IMR-90 (cell line): ENCODE data around the gene SYNM. TPM values are rescaled to one million over a fixed set of nuclear protein-coding genes. Genes with fewer than 3 reads are reported as not detected.
A peak's percentile ranks its signal among the peaks of the same experiment; 100 is the strongest.

ENCODE experiments used
- ATAC-seq: fragments of 200-7000 bp; cut with Tn5 transposase; 2 replicates; pipeline ENCODE4 v1.9.1; 2020; ENCODE audit warnings: low read depth, mild to moderate bottlenecking, moderate library complexity
- BruUV-seq: library from RNA; stranded (reverse); fragments of 400-500 nt; replicated peaks from 2 replicates; lab custom pipeline; 2021; lab: Mats Ljungman, UMichigan
- CTCF ChIA-PET: fragments of 300-600 bp; formaldehyde crosslinking; extraction: SDS; loops from one replicate; lab custom pipeline; 2021; ENCODE audit warnings: antibody characterized with exemption; lab: Yijun Ruan, JAX
- POLR2A ChIA-PET: fragments of 300-600 bp; sonication (Branson Sonifier 250); formaldehyde crosslinking; loops from one replicate; lab custom pipeline; 2022; ENCODE audit warnings: antibody characterized with exemption; ENCODE audit not compliant: unreplicated experiment; lab: Charles Lee
- DNase-seq: peaks from one replicate; pipeline ENCODE4 v3.0.0; 2013
- H2AFZ ChIP-seq: replicated peaks from 2 replicates; pipeline ENCODE3; 2013; ENCODE audit warnings: low read length, mild to moderate bottlenecking; ENCODE audit not compliant: poor library complexity
- H2AK5ac ChIP-seq: 2 replicates; pipeline ENCODE4 v1.6.1; 2013; ENCODE audit warnings: low read depth, low read length, inconsistent platforms
- H2AK9ac ChIP-seq: replicated peaks from 2 replicates; pipeline ENCODE3; 2013; ENCODE audit warnings: mild to moderate bottlenecking, low read depth, low read length, moderate library complexity; ENCODE audit not compliant: poor library complexity
- H2BK120ac ChIP-seq: 2 replicates; pipeline ENCODE4 v1.6.1; 2013; ENCODE audit warnings: low read depth, low read length, inconsistent platforms
- H2BK15ac ChIP-seq: 3 replicates; pipeline ENCODE4 v1.6.1; 2013; ENCODE audit warnings: low read depth, low read length, inconsistent platforms
- H2BK20ac ChIP-seq: 2 replicates; pipeline ENCODE4 v1.6.1; 2013; ENCODE audit warnings: low read depth, mild to moderate bottlenecking, inconsistent platforms, low read length, moderate library complexity
- H2BK5ac ChIP-seq: 2 replicates; pipeline ENCODE4 v1.6.1; 2013; ENCODE audit warnings: mild to moderate bottlenecking, low read depth, low read length, inconsistent platforms; ENCODE audit not compliant: poor library complexity, severe bottlenecking
- H3K14ac ChIP-seq: replicated peaks from 2 replicates; pipeline ENCODE4 v1.6.1; 2013; ENCODE audit warnings: low read depth, low read length, inconsistent platforms
- H3K18ac ChIP-seq: 2 replicates; pipeline ENCODE4 v1.6.1; 2013; ENCODE audit warnings: low read depth, low read length, control low read depth
- H3K23ac ChIP-seq: 2 replicates; pipeline ENCODE4 v1.6.1; 2013; ENCODE audit warnings: low read depth, low read length, inconsistent platforms
- H3K27ac ChIP-seq: 2 replicates; pipeline ENCODE4 v1.5.1; 2013; ENCODE audit warnings: mild to moderate bottlenecking, control low read depth, low read length; ENCODE audit not compliant: insufficient read depth
- H3K27me3 ChIP-seq: 2 replicates; pipeline ENCODE4 v1.6.1; 2013; ENCODE audit warnings: low read length; ENCODE audit not compliant: control insufficient read depth, insufficient read depth
- H3K36me3 ChIP-seq: 2 replicates; pipeline ENCODE4 v1.6.1; 2013; ENCODE audit warnings: low read length, mixed read lengths; ENCODE audit not compliant: control insufficient read depth, insufficient read depth
- H3K4ac ChIP-seq: 2 replicates; pipeline ENCODE4 v1.6.1; 2013; ENCODE audit warnings: low read depth, low read length, inconsistent platforms
- H3K4me1 ChIP-seq: 2 replicates; pipeline ENCODE4 v1.6.1; 2013; ENCODE audit warnings: low read length, mixed read lengths; ENCODE audit not compliant: control insufficient read depth, insufficient read depth
- H3K4me2 ChIP-seq: 2 replicates; pipeline ENCODE4 v1.6.1; 2013; ENCODE audit warnings: low read depth, mild to moderate bottlenecking, control low read depth, low read length, moderate library complexity
- H3K4me3 ChIP-seq: 2 replicates; pipeline ENCODE4 v1.5.1; 2013; ENCODE audit warnings: low read depth, mild to moderate bottlenecking, control low read depth, low read length, moderate library complexity; ENCODE audit not compliant: insufficient read depth
- H3K56ac ChIP-seq: 2 replicates; pipeline ENCODE4 v1.6.1; 2013; ENCODE audit warnings: low read length, inconsistent platforms; ENCODE audit not compliant: insufficient read depth; ENCODE audit errors: extremely low read depth
- H3K79me1 ChIP-seq, 2 experiments: 2 replicates each; pipeline ENCODE4 v1.6.1; 2013; ENCODE audit warnings: low read length in 2 of 2, inconsistent platforms in 1 of 2, low read depth in 1 of 2
- H3K9ac ChIP-seq: 2 replicates; pipeline ENCODE4 v1.6.1; 2013; ENCODE audit warnings: low read depth, low read length, control low read depth
- H3K9me1 ChIP-seq: 2 replicates; pipeline ENCODE4 v1.6.1; 2013; ENCODE audit warnings: low read length, inconsistent platforms; ENCODE audit not compliant: insufficient read depth
- H3K9me3 ChIP-seq: 2 replicates; pipeline ENCODE4 v1.6.1; 2013; ENCODE audit warnings: low read length; ENCODE audit not compliant: control insufficient read depth, insufficient read depth
- H4K20me1 ChIP-seq: 2 replicates; pipeline ENCODE4 v1.6.1; 2013; ENCODE audit warnings: low read length, inconsistent platforms; ENCODE audit not compliant: insufficient read depth
- H4K5ac ChIP-seq: 2 replicates; pipeline ENCODE4 v1.6.1; 2013; ENCODE audit warnings: mild to moderate bottlenecking, low read depth, low read length, control low read depth
- H4K8ac ChIP-seq, 2 experiments: 2 replicates each; pipeline ENCODE4 v1.6.1; 2013; ENCODE audit warnings: low read depth in 2 of 2, low read length in 2 of 2, control low read depth in 1 of 2, inconsistent platforms in 1 of 2
- H4K91ac ChIP-seq: 2 replicates; pipeline ENCODE4 v1.6.1; 2013; ENCODE audit warnings: low read depth, low read length, inconsistent platforms; ENCODE audit not compliant: insufficient read depth
- BHLHE40 ChIP-seq: fragments of 150-350 bp; IDR thresholded peaks from 2 replicates; pipeline ENCODE4 v1.6.1; 2016; ENCODE audit warnings: mild to moderate bottlenecking, low read depth, low read length
- CHD1 ChIP-seq: IDR thresholded peaks from 2 replicates; pipeline ENCODE4 v1.6.1; 2012; ENCODE audit warnings: low read depth, low read length, improper control_type of control experiment
- ELK1 ChIP-seq: fragments of 150-350 bp; IDR thresholded peaks from 2 replicates; pipeline ENCODE4 v1.6.1; 2016; ENCODE audit warnings: low read depth, mild to moderate bottlenecking, low read length, moderate library complexity, borderline replicate concordance
- FOS ChIP-seq: fragments of 150-350 bp; IDR thresholded peaks from 2 replicates; pipeline ENCODE4 v1.6.1; 2016; ENCODE audit warnings: low read depth, low read length
- MAZ ChIP-seq: IDR thresholded peaks from 2 replicates; pipeline ENCODE4 v1.6.1; 2012; ENCODE audit warnings: low read depth, mild to moderate bottlenecking, low read length, improper control_type of control experiment, moderate library complexity, borderline replicate concordance
- MXI1 ChIP-seq: IDR thresholded peaks from 2 replicates; pipeline ENCODE4 v1.6.1; 2012; ENCODE audit warnings: low read depth, mild to moderate bottlenecking, low read length, moderate library complexity, borderline replicate concordance
- NFE2L2 ChIP-seq: fragments of 150-350 bp; IDR thresholded peaks from 2 replicates; pipeline ENCODE4 v1.6.1; 2016; ENCODE audit warnings: low read depth, mild to moderate bottlenecking, low read length
- POLR2A ChIP-seq: IDR thresholded peaks from 2 replicates; pipeline ENCODE4 v1.6.1; 2012; ENCODE audit warnings: mild to moderate bottlenecking, low read depth, low read length
- RAD21 ChIP-seq: IDR thresholded peaks from 2 replicates; pipeline ENCODE4 v1.6.1; 2012; ENCODE audit warnings: low read length, improper control_type of control experiment
- RFX5 ChIP-seq: IDR thresholded peaks from 2 replicates; pipeline ENCODE4 v1.8.0; 2012; ENCODE audit warnings: low read depth, mild to moderate bottlenecking, low read length, moderate library complexity
- WGBS, 2 experiments: methylation state at CpG; one replicate each; pipeline versions ENCODE4 v1.1.5 to v1.1.7; 2013; ENCODE audit warnings: missing lambda C conversion rate in 2 of 2; ENCODE audit not compliant: insufficient read length in 1 of 2; ENCODE audit errors: extremely low coverage in 2 of 2; 5-methylcytosine and 5-hydroxymethylcytosine counted together
- dilution Hi-C: fragments of 300-500 bp; cut with HindIII; formaldehyde crosslinking; loops from one replicate; pipeline ENCODE4 v1.14.3; 2018; ENCODE audit warnings: low sequenced_read_pairs; ENCODE audit not compliant: unreplicated experiment
- in situ Hi-C: fragments of 300-500 bp; cut with MboI; formaldehyde crosslinking; loops from 3 replicates; pipeline ENCODE4 v1.14.3; 2019; ENCODE audit warnings: low sequenced_read_pairs, inconsistent platforms, mixed read lengths
- intact Hi-C: fragments of 100-400 bp; cut with micrococcal nuclease; formaldehyde crosslinking; loops from 2 replicates; pipeline ENCODE4 v1.10.0; 2022
- polyA plus RNA-seq, 3 experiments: library from polyadenylated mRNA; depleted of rRNA; stranded (reverse); fragments of >200 nt; gene quantifications; 2 replicates each; pipeline ENCODE4 v1.2.3, GENCODE V29; 2012; ENCODE audit warnings: low replicate concordance in 1 of 3
- total RNA-seq: library from RNA; depleted of rRNA; stranded (reverse); fragments of >200 nt; gene quantifications from 2 replicates; pipeline ENCODE4 v1.2.3, GENCODE V29; 2012
- TF ChIP-seq, protein P1 (sequence below): fragments of 150-350 bp; IDR thresholded peaks from 2 replicates; pipeline ENCODE4 v1.6.1; 2017; ENCODE audit warnings: mild to moderate bottlenecking, antibody characterized with exemption, low read length, low read depth

Gene SYNM
- total and polyA plus RNA-seq, 2 of the 4 experiments (the other 2 are of a cell fraction) = 2.1 to 3.4 TPM

- TF ChIP-seq ELK1 (no peak), RAD21 (no peak), BHLHE40 (no peak), POLR2A (no peak), NFE2L2 (no peak)
Measured at GRCh38 chr15:99108993-99109392, 4.1 kb downstream of the SYNM start (continued).

DNA sequence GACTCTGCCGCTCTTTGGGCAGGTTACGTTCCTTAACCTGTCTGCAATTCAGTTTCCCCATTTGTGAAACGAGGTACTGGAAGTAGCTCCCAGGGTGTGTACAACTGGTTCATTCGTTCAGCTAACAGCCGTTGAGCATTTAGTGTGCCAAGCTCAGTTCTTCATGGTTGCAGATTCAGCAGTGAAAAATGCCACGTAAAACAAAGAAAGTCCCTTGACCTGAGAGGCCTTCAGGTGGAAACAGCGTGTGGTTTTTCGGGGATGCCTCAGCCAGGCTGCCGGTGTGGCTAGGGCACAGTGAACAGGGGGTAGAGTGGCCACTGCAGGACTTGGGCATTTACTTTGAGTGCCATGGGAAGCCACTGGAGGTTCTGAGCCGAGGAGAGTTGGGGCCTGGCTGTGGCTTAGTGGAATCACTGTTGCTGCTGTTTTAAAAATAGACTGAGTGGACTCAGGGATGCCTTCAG is 4.7 kb downstream of the SYNM start:
- ChIA-PET CTCF (no interaction called here), POLR2A (no interaction called here)
- Histone ChIP-seq H3K9ac (no peak overlapping the region), H3K4ac (no peak overlapping the region), H3K27ac (no peak overlapping the region), H3K4me1 (peaks cover 2% of the 10 kb centered on the region; the same call in 1 of the 2 replicates), H2AFZ (no peak overlapping the region), H2AK5ac (no peak overlapping the region), H3K23ac (0 out of 2 replicates have a peak overlapping the region, but pooled peaks have one; percentile 51), H4K8ac (no peak overlapping the region), H3K4me2 (no peak overlapping the region), H3K27me3 (no peaks in the 10 kb centered on the region), H2BK15ac (no peak overlapping the region), H4K5ac (no peak overlapping the region), H2BK5ac (no peak overlapping the region), H2BK20ac (no peak overlapping the region), H2BK120ac (no peak overlapping the region), H3K56ac (no peak overlapping the region), H3K9me1 (0 out of 2 replicates have a peak, but pooled peaks cover 4% of the 10 kb centered on the region), H3K18ac (no peak overlapping the region), H3K79me1 (peaks cover 7 to 40% of the 10 kb centered on the region in 2 experiments), H2AK9ac (no peak overlapping the region), H4K20me1 (peaks cover 4% of the 10 kb centered on the region; the same call in 1 of the 2 replicates), H3K36me3 (peaks cover 2% of the 10 kb centered on the region; the same call in 1 of the 2 replicates), H3K9me3 (no peaks in the 10 kb centered on the region), H4K91ac (no peak overlapping the region), H3K14ac (no peak overlapping the region), H3K4me3 (no peak overlapping the region)
- in situ Hi-C loops (loop anchor here (25.0 kb wide), 1 partner anchor 628 kb away; the partner anchor contains the start of gene LYSMD4), intact Hi-C loops (no loop called here), dilution Hi-C loops (loop anchor here (25.0 kb wide), 1 partner anchor 103 kb away; no protein-coding TSS in a partner anchor)
- no TSS peak for BruUV-seq
- DNase-seq = no peak
- ATAC-seq = no peak
- TF ChIP-seq, protein P1, sequence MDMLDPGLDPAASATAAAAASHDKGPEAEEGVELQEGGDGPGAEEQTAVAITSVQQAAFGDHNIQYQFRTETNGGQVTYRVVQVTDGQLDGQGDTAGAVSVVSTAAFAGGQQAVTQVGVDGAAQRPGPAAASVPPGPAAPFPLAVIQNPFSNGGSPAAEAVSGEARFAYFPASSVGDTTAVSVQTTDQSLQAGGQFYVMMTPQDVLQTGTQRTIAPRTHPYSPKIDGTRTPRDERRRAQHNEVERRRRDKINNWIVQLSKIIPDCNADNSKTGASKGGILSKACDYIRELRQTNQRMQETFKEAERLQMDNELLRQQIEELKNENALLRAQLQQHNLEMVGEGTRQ = no peak
- no peak for TF ChIP-seq FOS
- no peak for TF ChIP-seq MAZ
- no peak for TF ChIP-seq POLR2A
- no peak for TF ChIP-seq RAD21
- TF ChIP-seq CHD1 = no peak
- TF ChIP-seq MXI1 = no peak
- no peak for TF ChIP-seq RFX5
- 90% methylated on average over 6 of the region's 10 CpGs; no CpG with 5 or more reads in 1 of the 2 experiments for WGBS, 2 experiments
